ENCODE measurements around the gene PCSK1N. TPM values are rescaled to one million over a fixed set of nuclear protein-coding genes. Genes with fewer than 3 reads are reported as not detected.

The PCSK1N gene
- total RNA-seq, 2 experiments from 2014 or later, result not detected

DNA sequence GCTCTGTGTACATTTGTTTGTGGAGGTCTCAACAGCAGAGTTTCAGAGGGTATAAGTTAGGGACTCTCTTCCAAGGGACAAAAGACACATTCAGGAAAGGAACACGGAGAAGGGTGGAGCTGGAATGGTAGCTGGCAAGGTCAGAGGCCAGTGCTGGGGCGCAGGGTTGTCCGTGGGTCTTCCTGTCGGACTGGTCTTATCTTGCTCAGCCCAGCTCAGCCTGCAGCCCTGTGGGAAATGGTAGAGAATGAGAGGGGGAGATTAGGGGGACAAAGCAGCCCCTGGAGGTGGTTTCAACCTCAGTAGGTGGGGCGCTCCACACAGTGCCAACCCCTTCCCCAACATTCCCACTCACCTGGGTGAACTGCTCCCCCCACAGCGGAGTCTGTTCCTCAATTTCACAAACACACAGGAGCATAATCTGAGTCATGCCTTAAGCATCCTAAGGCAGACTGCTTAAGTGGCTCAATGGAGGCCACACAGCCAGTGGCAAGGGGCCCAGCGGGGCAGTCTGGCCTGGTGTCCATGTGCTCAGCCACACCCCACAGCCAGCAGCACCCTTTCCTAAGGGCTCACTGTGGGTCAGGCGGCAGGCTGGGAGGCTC, 40.4 kb downstream of the PCSK1N start:
- peaks cover 2% of the 10 kb centered on the region for H3K4me1 ChIP-seq (ENCODE audit: insufficient read depth, low read length, poor library complexity, severe bottlenecking)
- H4K20me1 ChIP-seq (ENCODE audit: insufficient read depth, low read length), result no peaks in the 10 kb centered on the region
- no peak for DNase-seq (ENCODE audit: low spot score)
- H3K9me3 ChIP-seq (ENCODE audit: low read length), result no peaks in the 10 kb centered on the region
- no peaks in the 10 kb centered on the region for H3K9me2 ChIP-seq (ENCODE audit: insufficient read depth, low read length)
- TF ChIP-seq EZH2phosphoT487 (IDR thresholded peaks at IDR 0.05; ENCODE audit: borderline replicate concordance, low read depth, low read length), result no peak
- TF ChIP-seq, protein P1, sequence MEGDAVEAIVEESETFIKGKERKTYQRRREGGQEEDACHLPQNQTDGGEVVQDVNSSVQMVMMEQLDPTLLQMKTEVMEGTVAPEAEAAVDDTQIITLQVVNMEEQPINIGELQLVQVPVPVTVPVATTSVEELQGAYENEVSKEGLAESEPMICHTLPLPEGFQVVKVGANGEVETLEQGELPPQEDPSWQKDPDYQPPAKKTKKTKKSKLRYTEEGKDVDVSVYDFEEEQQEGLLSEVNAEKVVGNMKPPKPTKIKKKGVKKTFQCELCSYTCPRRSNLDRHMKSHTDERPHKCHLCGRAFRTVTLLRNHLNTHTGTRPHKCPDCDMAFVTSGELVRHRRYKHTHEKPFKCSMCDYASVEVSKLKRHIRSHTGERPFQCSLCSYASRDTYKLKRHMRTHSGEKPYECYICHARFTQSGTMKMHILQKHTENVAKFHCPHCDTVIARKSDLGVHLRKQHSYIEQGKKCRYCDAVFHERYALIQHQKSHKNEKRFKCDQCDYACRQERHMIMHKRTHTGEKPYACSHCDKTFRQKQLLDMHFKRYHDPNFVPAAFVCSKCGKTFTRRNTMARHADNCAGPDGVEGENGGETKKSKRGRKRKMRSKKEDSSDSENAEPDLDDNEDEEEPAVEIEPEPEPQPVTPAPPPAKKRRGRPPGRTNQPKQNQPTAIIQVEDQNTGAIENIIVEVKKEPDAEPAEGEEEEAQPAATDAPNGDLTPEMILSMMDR (conservative IDR thresholded peaks at IDR 0.05; ENCODE audit: low read length), result no peak
- no peak overlapping the region for H2AFZ ChIP-seq (ENCODE audit: low read length)
- no peaks in the 10 kb centered on the region for H3K36me3 ChIP-seq (ENCODE audit: insufficient read depth, low read length)
- H3K27ac ChIP-seq (ENCODE audit: low read depth, low read length, poor library complexity, severe bottlenecking), result no peak overlapping the region
- intact Hi-C loops (cut with micrococcal nuclease; ENCODE audit: unreplicated experiment), result no loop called here
- H3K79me2 ChIP-seq (ENCODE audit: insufficient read depth, low read depth, low read length), result no peaks in the 10 kb centered on the region
- H3K4me2 ChIP-seq (ENCODE audit: low read length), result no peak overlapping the region
- no peak overlapping the region for H3K4me3 ChIP-seq (ENCODE audit: low read depth, low read length, poor library complexity, severe bottlenecking)
- no TSS peak for BruUV-seq (replicated peaks)
- ChIA-PET POLR2A (no interaction called here), CTCF (ENCODE audit: unreplicated experiment) (no interaction called here)

DNA sequence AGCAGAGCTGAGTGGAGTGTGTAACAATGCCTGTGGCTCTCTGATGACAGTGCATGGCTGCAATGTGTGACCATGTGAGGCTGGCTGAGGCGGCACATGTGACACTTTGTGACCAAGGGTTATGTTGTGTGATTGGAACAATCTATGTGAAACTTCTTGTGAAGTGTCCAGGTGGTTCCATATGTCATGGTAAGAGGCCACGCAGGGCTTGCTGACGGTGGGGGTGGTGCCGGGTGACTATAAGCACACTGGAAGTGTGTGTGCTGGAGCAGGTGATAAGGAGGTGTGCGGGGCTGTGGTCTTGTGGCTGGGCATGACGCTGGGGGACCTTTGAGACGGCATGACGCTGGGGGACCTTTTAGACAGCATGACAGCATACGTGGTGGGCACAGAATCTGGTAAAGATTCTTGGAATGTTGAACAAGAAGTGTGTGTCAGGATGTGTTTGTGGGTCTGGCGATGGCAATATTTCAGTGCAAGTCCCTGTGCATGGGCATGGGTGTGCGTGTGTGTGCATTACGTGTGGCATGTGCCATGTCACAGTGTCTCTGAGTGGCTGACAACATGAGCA, 41.0 kb downstream of the PCSK1N start:
- no peak overlapping the region for H3K4me3 ChIP-seq (ENCODE audit: low read depth, low read length, poor library complexity, severe bottlenecking)
- no peak for DNase-seq (ENCODE audit: low spot score)
- H3K4me2 ChIP-seq (ENCODE audit: low read length), result no peak overlapping the region
- BruUV-seq (replicated peaks), result no TSS peak
- H3K79me2 ChIP-seq (ENCODE audit: insufficient read depth, low read depth, low read length), result no peaks in the 10 kb centered on the region
- ChIA-PET POLR2A (no interaction called here), CTCF (ENCODE audit: unreplicated experiment) (no interaction called here)
- H3K36me3 ChIP-seq (ENCODE audit: insufficient read depth, low read length), result no peaks in the 10 kb centered on the region
- no peaks in the 10 kb centered on the region for H3K9me2 ChIP-seq (ENCODE audit: insufficient read depth, low read length)
- H3K27ac ChIP-seq (ENCODE audit: low read depth, low read length, poor library complexity, severe bottlenecking), result no peak overlapping the region
- H4K20me1 ChIP-seq (ENCODE audit: insufficient read depth, low read length), result no peaks in the 10 kb centered on the region
- intact Hi-C loops (cut with micrococcal nuclease; ENCODE audit: unreplicated experiment), result no loop called here
- no peak overlapping the region for H2AFZ ChIP-seq (ENCODE audit: low read length)
- TF ChIP-seq, protein P1 (conservative IDR thresholded peaks at IDR 0.05; ENCODE audit: low read length), result no peak
- no peak for TF ChIP-seq EZH2phosphoT487 (IDR thresholded peaks at IDR 0.05; ENCODE audit: borderline replicate concordance, low read depth, low read length)
- H3K4me1 ChIP-seq (ENCODE audit: insufficient read depth, low read length, poor library complexity, severe bottlenecking), result no peaks in the 10 kb centered on the region
- no peaks in the 10 kb centered on the region for H3K9me3 ChIP-seq (ENCODE audit: low read length)

DNA sequence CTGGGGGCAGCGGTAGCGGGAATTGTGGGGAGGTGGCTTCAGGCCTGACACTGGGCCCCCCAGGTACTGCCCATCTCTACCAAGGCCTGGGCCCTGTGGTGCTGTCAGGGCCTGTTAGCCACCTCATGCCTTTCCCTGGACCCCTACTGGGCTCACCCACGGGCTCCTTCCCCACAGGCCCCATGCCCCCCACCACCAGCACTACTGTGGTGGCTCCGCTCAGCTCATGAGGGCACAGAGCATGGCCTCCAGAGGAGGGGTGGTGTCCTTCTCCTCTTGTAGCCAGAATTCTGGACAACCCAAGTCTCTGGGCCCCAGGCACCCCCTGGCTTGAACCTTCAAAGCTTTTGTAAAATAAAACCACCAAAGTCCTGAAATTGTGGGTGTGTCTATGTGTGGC, 41.5 kb downstream of the PCSK1N start:
- no peak overlapping the region for H3K4me2 ChIP-seq (ENCODE audit: low read length)
- DNase-seq (ENCODE audit: low spot score), result no peak
- TF ChIP-seq, protein P1 (conservative IDR thresholded peaks at IDR 0.05; ENCODE audit: low read length), result no peak
- TF ChIP-seq EZH2phosphoT487 (IDR thresholded peaks at IDR 0.05; ENCODE audit: borderline replicate concordance, low read depth, low read length), result no peak
- H4K20me1 ChIP-seq (ENCODE audit: insufficient read depth, low read length), result no peaks in the 10 kb centered on the region
- CTCF ChIA-PET (ENCODE audit: unreplicated experiment), result no interaction called here
- POLR2A ChIA-PET, result no interaction called here
- no TSS peak for BruUV-seq (replicated peaks)
- no peak overlapping the region for H3K27ac ChIP-seq (ENCODE audit: low read depth, low read length, poor library complexity, severe bottlenecking)
- H3K4me1 ChIP-seq (ENCODE audit: insufficient read depth, low read length, poor library complexity, severe bottlenecking), result no peaks in the 10 kb centered on the region
- H3K9me3 ChIP-seq (ENCODE audit: low read length), result no peaks in the 10 kb centered on the region
- no peak overlapping the region for H3K4me3 ChIP-seq (ENCODE audit: low read depth, low read length, poor library complexity, severe bottlenecking)
- intact Hi-C loops (cut with micrococcal nuclease; ENCODE audit: unreplicated experiment), result no loop called here
- no peaks in the 10 kb centered on the region for H3K79me2 ChIP-seq (ENCODE audit: insufficient read depth, low read depth, low read length)
- H2AFZ ChIP-seq (ENCODE audit: low read length), result no peak overlapping the region
- H3K36me3 ChIP-seq (ENCODE audit: insufficient read depth, low read length), result no peaks in the 10 kb centered on the region
- H3K9me2 ChIP-seq (ENCODE audit: insufficient read depth, low read length), result no peaks in the 10 kb centered on the region
